HEK293 (cell line): ENCODE measurements around the gene AP3D1.

ENCODE experiments used
- BCL11A ChIP-seq: fragments of 450-650 bp; formaldehyde crosslinking; IDR thresholded peaks from 2 replicates; pipeline ENCODE4 v1.5.1; 2016; ENCODE audit warnings: low read depth, missing biosample characterization, missing genetic modification characterization
- CTCF ChIP-seq: fragments of 450-650 bp; formaldehyde crosslinking; IDR thresholded peaks from 2 replicates; pipeline ENCODE4 v1.5.1; 2016; ENCODE audit warnings: missing biosample characterization, missing genetic modification characterization
- HOXD13 ChIP-seq: sonication (generic); formaldehyde crosslinking; IDR thresholded peaks from 2 replicates; pipeline ENCODE4 v1.8.0; 2022; ENCODE audit warnings: missing genetic modification reagents, borderline replicate concordance
- PBX3 ChIP-seq: sonication (generic); formaldehyde crosslinking; IDR thresholded peaks from 2 replicates; pipeline ENCODE4 v1.8.1; 2022; ENCODE audit warnings: mild to moderate bottlenecking, moderate library complexity, missing genetic modification reagents
- PRDM1 ChIP-seq: fragments of 450-650 bp; formaldehyde crosslinking; IDR thresholded peaks from 2 replicates; pipeline ENCODE4; 2016; ENCODE audit warnings: missing biosample characterization, missing genetic modification characterization
- ZNF10 ChIP-seq: fragments of 450-650 bp; formaldehyde crosslinking; IDR thresholded peaks from 2 replicates; pipeline ENCODE4 v1.5.1; 2017; ENCODE audit warnings: missing biosample characterization, missing genetic modification characterization
- ZNF629 ChIP-seq: fragments of 450-650 bp; formaldehyde crosslinking; IDR thresholded peaks from 2 replicates; pipeline ENCODE4 v1.5.1; 2017; ENCODE audit warnings: missing biosample characterization, missing genetic modification characterization

GRCh38 chr19:2110822-2111221 is 40.5 kb downstream of the AP3D1 start:
- TF ChIP-seq ZNF629 (no peak), CTCF (tag by site-specific recombination) (no peak), PBX3 (no peak), PRDM1 (tag by site-specific recombination) (no peak), ZNF10 (tag by site-specific recombination) (no peak), HOXD13 (no peak), BCL11A (tag by site-specific recombination) (no peak)
